ENCODE results near the gene NBEAL2.
"Not testable (repeated sequence)": the region's sequence is repeated elsewhere in the genome, so short reads cannot be mapped to it uniquely, and the experiment has no call there.

The NBEAL2 gene

GRCh38 chr3:47017504-47018268 is 38.2 kb downstream of the NBEAL2 start:
- DNase-seq (ENCODE audit: low read depth, low spot score): no peak
- ChIA-PET CTCF (no interaction called here), POLR2A (no interaction called here)
- H3K4me3 ChIP-seq (ENCODE audit: low read depth, low read length): no peak overlapping the region
- no peak for TF ChIP-seq CTCF (IDR thresholded peaks at IDR 0.05; ENCODE audit: insufficient read depth, low read length, missing control alignments)

- H3K4me3 ChIP-seq (ENCODE audit: low read depth, low read length): no peak overlapping the region
- ChIA-PET POLR2A (no interaction called here), CTCF (no interaction called here)
- no peak for TF ChIP-seq CTCF (IDR thresholded peaks at IDR 0.05; ENCODE audit: insufficient read depth, low read length, missing control alignments)
- no peak for DNase-seq (ENCODE audit: low read depth, low spot score)
Observed at GRCh38 chr3:47018269-47018611, 38.8 kb downstream of the NBEAL2 start.

GRCh38 chr3:47019201-47019600 is 39.7 kb downstream of the NBEAL2 start:
- DNase-seq (ENCODE audit: low read depth, low spot score): no peak
- no peak for TF ChIP-seq CTCF (IDR thresholded peaks at IDR 0.05; ENCODE audit: insufficient read depth, low read length, missing control alignments)
- ChIA-PET CTCF (interaction anchor here (0.7 to 1.2 kb wide), 2 partner anchors 9 to 247 kb away, joined by 3 to 5 read pairs; no protein-coding TSS in a partner anchor), POLR2A (no interaction called here)
- no peak overlapping the region for H3K4me3 ChIP-seq (ENCODE audit: low read depth, low read length)

- no peak overlapping the region for H3K4me3 ChIP-seq (ENCODE audit: low read depth, low read length)
- no peak for DNase-seq (ENCODE audit: low read depth, low spot score)
- no peak for TF ChIP-seq CTCF (IDR thresholded peaks at IDR 0.05; ENCODE audit: insufficient read depth, low read length, missing control alignments)
- CTCF ChIA-PET: interaction anchor here (0.9 to 1.6 kb wide), 2 partner anchors 15 to 302 kb away, joined by 3 to 5 read pairs; no protein-coding TSS in a partner anchor
- POLR2A ChIA-PET: no interaction called here
Observed at GRCh38 chr3:47020311-47020710, 40.8 kb downstream of the NBEAL2 start.

GRCh38 chr3:47022641-47023071 is 43.2 kb downstream of the NBEAL2 start:
- TF ChIP-seq CTCF (IDR thresholded peaks at IDR 0.05; ENCODE audit: insufficient read depth, low read length, missing control alignments): no peak
- DNase-seq (ENCODE audit: low read depth, low spot score): no peak

GRCh38 chr3:47024932-47025331 is 45.5 kb downstream of the NBEAL2 start:
- no peak for DNase-seq (ENCODE audit: low read depth, low spot score)
- H3K4me3 ChIP-seq (ENCODE audit: low read depth, low read length): no peak overlapping the region
- CTCF ChIA-PET: interaction anchor here (1.3 kb wide), 1 partner anchor 144 kb away, joined by 4 read pairs; no protein-coding TSS in a partner anchor
- no peak for TF ChIP-seq CTCF (IDR thresholded peaks at IDR 0.05; ENCODE audit: insufficient read depth, low read length, missing control alignments)
- POLR2A ChIA-PET: interaction anchor here (1.0 kb wide), 1 partner anchor 138 kb away, joined by 3 read pairs; no protein-coding TSS in a partner anchor

More at GRCh38 chr3:47022641-47023071, 43.2 kb downstream of the NBEAL2 start:
- H3K4me3 ChIP-seq (ENCODE audit: low read depth, low read length): no peak overlapping the region
- CTCF ChIA-PET: interaction anchor here (0.6 to 1.0 kb wide), 2 partner anchors 26 to 99 kb away, joined by 3 read pairs; no protein-coding TSS in a partner anchor
- POLR2A ChIA-PET: no interaction called here

GRCh38 chr3:47026432-47026831 is 47.0 kb downstream of the NBEAL2 start:
- DNase-seq (ENCODE audit: low read depth, low spot score); H3K4me3 ChIP-seq (ENCODE audit: low read depth, low read length); CTCF ChIA-PET; POLR2A ChIA-PET: not testable (repeated sequence)
